Upper lobe of right lung (tissue), 1 donor: ENCODE measurements around the gene NFXL1. TPM values are rescaled to one million over a fixed set of nuclear protein-coding genes. Genes with fewer than 3 reads are reported as not detected.
A peak's percentile ranks its signal among the peaks of the same experiment; 100 is the strongest.

Experiments
- ATAC-seq: fragments of 200-7000 bp; cut with Tn5 transposase; one replicate; pipeline ENCODE4 v1.9.1; 2020; ENCODE audit warnings: mild to moderate bottlenecking, moderate library complexity
- DNase-seq: peaks from one replicate; pipeline ENCODE4 v3.0.0-alpha.2; 2020
- H3K27ac ChIP-seq: fragments of 200-600 bp; one replicate; pipeline ENCODE4 v1.8.0; 2022
- H3K27me3 ChIP-seq: fragments of 200-600 bp; one replicate; pipeline ENCODE4 v1.8.0; 2022; ENCODE audit warnings: mild to moderate bottlenecking
- H3K36me3 ChIP-seq: fragments of 200-600 bp; one replicate; pipeline ENCODE4 v1.8.0; 2022
- H3K4me1 ChIP-seq: fragments of 200-600 bp; one replicate; pipeline ENCODE4 v1.8.0; 2022
- H3K4me3 ChIP-seq: fragments of 200-600 bp; one replicate; pipeline ENCODE4 v1.8.0; 2022; ENCODE audit warnings: mild to moderate bottlenecking
- H3K9me3 ChIP-seq: fragments of 200-600 bp; one replicate; pipeline ENCODE4 v1.8.0; 2022
- intact Hi-C: fragments of 100-400 bp; cut with DNase I; formaldehyde crosslinking; loops from one replicate; pipeline ENCODE4 v1.11.0; 2022
- total RNA-seq: library from RNA; stranded (reverse); fragmentation: NEBNext Ultra II Directional; extraction: Animal tissue kit (Norgen Biotek cat#: 25700); gene quantifications from one replicate; pipeline ENCODE4 v1.2.1, GENCODE V29; 2021
- TF ChIP-seq, protein P1 (sequence below): fragments of 200-600 bp; IDR thresholded peaks from one replicate; pipeline ENCODE4 v1.8.0; 2022; ENCODE audit warnings: antibody characterized with exemption
- donor health status: DM: no; HTN: yes; CAD: no; lungs with severe emphysema.

The NFXL1 gene
- total RNA-seq, 1 donor from 2014 or later, result 11.7 TPM

DNA sequence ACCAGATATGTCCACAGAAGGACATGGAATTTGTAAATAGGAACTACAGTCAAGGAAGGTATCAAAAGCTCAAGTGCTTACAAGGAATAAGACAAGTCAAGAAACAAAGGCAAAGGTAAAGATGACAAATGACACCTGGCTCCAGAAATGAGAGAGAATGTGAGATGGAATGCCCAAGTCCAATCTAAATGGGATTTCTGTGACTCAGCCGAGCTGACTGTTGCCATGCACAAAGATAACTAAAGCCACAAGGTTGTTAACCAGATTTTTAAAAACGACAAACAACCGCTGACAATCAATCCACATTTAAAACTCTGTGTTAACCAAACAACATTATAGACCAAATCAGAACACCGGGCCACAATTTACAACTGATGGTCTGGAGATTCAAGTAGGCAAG is 1.1 kb downstream of the NFXL1 start:
- DNase-seq, result no peak
- H3K4me3 ChIP-seq, result peak overlapping the region; percentile 83
- no peaks in the 10 kb centered on the region for H3K9me3 ChIP-seq
- intact Hi-C loops, result no loop called here
- TF ChIP-seq, protein P1, sequence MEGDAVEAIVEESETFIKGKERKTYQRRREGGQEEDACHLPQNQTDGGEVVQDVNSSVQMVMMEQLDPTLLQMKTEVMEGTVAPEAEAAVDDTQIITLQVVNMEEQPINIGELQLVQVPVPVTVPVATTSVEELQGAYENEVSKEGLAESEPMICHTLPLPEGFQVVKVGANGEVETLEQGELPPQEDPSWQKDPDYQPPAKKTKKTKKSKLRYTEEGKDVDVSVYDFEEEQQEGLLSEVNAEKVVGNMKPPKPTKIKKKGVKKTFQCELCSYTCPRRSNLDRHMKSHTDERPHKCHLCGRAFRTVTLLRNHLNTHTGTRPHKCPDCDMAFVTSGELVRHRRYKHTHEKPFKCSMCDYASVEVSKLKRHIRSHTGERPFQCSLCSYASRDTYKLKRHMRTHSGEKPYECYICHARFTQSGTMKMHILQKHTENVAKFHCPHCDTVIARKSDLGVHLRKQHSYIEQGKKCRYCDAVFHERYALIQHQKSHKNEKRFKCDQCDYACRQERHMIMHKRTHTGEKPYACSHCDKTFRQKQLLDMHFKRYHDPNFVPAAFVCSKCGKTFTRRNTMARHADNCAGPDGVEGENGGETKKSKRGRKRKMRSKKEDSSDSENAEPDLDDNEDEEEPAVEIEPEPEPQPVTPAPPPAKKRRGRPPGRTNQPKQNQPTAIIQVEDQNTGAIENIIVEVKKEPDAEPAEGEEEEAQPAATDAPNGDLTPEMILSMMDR, result no peak
- ATAC-seq, result no peak
- peaks cover 14% of the 10 kb centered on the region for H3K36me3 ChIP-seq
- H3K4me1 ChIP-seq, result peaks cover 10% of the 10 kb centered on the region
- H3K27me3 ChIP-seq, result no peaks in the 10 kb centered on the region
- H3K27ac ChIP-seq, result no peak overlapping the region

DNA sequence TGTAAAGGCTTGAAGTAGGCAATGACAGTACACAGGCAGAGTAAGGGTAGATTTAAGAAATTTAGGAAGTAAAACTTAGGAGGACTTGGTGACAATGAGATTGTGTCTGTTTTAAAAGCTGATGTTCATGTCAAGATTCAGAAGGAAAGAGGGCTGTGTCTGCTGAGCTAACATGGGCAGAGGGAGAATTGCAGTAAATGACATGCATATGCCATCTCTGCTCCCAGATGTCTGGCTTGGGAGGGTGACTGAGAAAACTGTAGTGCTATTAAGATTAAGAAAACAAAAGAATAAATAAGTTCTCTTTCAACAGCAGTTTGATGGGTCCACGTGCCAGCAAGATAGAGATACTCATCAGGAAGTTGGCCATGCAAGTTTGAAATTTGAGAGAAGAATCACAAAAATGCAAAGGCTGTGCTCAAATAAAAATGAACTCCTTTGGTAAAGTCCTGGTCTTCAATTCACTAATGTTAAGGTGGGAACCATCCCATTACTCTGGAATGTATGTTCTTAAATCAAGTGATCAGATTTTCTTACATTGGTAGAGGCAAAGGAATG is 7.2 kb downstream of the NFXL1 start:
- intact Hi-C loops, result no loop called here
- no peak overlapping the region for H3K27ac ChIP-seq
- peaks cover 49% of the 10 kb centered on the region for H3K36me3 ChIP-seq
- no peak overlapping the region for H3K4me3 ChIP-seq
- peaks cover 5% of the 10 kb centered on the region for H3K4me1 ChIP-seq
- ATAC-seq (no peak), DNase-seq (no peak)
- H3K9me3 ChIP-seq, result no peaks in the 10 kb centered on the region
- TF ChIP-seq, protein P1, result no peak
- H3K27me3 ChIP-seq, result no peaks in the 10 kb centered on the region

DNA sequence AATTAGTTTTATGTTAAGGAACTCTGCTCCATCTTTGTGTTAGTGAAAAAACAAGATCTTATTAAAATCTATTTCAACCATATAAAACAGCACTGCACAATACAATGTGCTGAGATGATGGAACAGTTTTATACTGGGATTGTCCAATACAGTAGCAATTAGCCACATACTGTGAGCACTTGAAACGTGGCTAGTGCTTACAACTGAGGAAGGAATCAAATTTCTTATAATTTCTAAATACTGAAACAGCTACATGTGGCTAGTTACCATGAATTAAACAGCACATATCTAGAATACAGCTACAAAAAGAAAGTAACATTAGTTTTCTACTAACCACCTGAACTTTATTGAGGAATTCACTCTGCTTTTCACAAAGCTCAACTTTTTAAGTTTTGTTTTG is 14.7 kb downstream of the NFXL1 start:
- Histone ChIP-seq H3K9me3 (no peaks in the 10 kb centered on the region), H3K4me3 (no peak overlapping the region), H3K27ac (no peak overlapping the region), H3K4me1 (no peaks in the 10 kb centered on the region), H3K36me3 (peaks cover 92% of the 10 kb centered on the region), H3K27me3 (no peaks in the 10 kb centered on the region)
- no peak for ATAC-seq
- DNase-seq, result no peak
- TF ChIP-seq, protein P1, result no peak
- intact Hi-C loops, result no loop called here

DNA sequence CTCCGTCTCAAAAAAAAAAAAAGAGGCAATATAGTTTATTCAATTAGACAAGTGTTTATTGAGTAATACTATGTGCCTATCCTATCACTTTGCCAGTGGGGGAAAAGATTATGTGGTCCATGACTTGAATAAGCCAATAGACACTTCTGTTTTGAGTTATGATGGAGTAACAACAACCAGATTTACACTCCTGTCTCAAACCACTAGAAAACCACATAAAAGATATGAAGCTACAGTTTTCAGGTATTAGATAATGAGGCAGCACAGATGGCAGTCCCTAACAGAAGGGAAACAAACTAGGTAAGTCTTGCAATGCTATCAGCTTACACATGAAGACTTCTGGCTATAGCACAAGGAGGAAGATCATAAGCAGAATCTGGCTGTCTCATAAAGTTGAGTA is 22.5 kb downstream of the NFXL1 start:
- Histone ChIP-seq H3K27me3 (no peaks in the 10 kb centered on the region), H3K27ac (no peak overlapping the region), H3K4me3 (no peak overlapping the region), H3K9me3 (no peaks in the 10 kb centered on the region), H3K36me3 (peaks cover 86% of the 10 kb centered on the region), H3K4me1 (no peaks in the 10 kb centered on the region)
- TF ChIP-seq, protein P1, result no peak
- ATAC-seq, result no peak
- DNase-seq, result no peak
- intact Hi-C loops, result no loop called here

DNA sequence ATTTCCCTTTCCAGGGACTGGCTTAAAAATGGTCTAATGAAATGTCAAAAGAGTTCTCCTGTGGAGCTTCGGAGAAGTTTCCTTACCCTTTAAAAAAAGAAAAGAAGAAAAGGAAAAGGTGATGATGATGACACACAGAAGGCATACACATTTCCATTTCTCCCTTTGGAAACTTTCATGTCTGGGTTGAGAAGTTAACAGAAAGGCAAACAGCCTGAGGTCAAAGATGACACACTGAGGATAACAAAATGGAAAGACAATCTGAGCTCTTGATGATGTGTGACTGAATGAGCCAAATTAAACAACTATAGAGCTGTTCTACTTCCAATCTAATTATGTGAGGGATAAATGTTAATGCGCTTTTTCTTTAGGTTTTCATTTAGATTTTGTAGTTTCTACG is 32.2 kb downstream of the NFXL1 start:
- Histone ChIP-seq H3K36me3 (peaks cover 83% of the 10 kb centered on the region), H3K9me3 (no peaks in the 10 kb centered on the region), H3K4me3 (no peak overlapping the region), H3K27ac (no peak overlapping the region), H3K27me3 (no peaks in the 10 kb centered on the region), H3K4me1 (no peaks in the 10 kb centered on the region)
- ATAC-seq (no peak), DNase-seq (no peak)
- intact Hi-C loops, result no loop called here
- TF ChIP-seq, protein P1, result no peak

DNA sequence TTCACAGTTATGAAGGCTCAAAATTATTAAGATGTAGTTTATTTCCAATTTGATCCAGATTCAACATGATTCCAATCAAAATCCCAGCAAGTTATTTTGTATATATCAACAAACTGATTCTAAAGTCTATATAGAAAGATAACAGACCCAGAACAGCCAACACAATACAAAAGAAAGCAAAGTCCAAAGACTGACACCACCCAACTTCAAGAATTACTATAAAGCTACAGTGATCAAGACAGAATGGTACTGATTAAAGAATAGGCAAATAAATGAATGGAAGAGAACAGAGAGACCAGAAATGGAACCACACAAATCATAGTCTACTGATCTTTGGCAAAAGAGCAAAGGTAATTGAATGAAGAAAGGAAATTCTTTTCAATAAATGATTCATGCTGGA is 34.9 kb downstream of the NFXL1 start:
- TF ChIP-seq, protein P1, result no peak
- no peak for ATAC-seq
- Histone ChIP-seq H3K36me3 (peaks cover 88% of the 10 kb centered on the region), H3K4me3 (no peak overlapping the region), H3K27ac (no peak overlapping the region), H3K27me3 (no peaks in the 10 kb centered on the region), H3K4me1 (no peaks in the 10 kb centered on the region), H3K9me3 (no peaks in the 10 kb centered on the region)
- DNase-seq, result no peak
- intact Hi-C loops, result no loop called here
